Mesendoderm (in vitro differentiated cells): Measurements from ENCODE around the gene CHRND.

Experiments
- DNase-seq: peaks from one replicate; pipeline ENCODE4 v3.0.0; 2013
- H2AK5ac ChIP-seq: 2 replicates; pipeline ENCODE4 v1.6.1; 2013; ENCODE audit warnings: low read length, inconsistent platforms
- H2BK120ac ChIP-seq: 2 replicates; pipeline ENCODE4 v1.6.1; 2013; ENCODE audit warnings: low read depth, mild to moderate bottlenecking, low read length, moderate library complexity, mixed read lengths
- H2BK15ac ChIP-seq: replicated peaks from 2 replicates; pipeline ENCODE4 v1.6.1; 2013; ENCODE audit warnings: low read depth, mild to moderate bottlenecking, moderate library complexity
- H2BK5ac ChIP-seq: 2 replicates; pipeline ENCODE4 v1.6.1; 2013; ENCODE audit warnings: low read length, inconsistent platforms
- H3K18ac ChIP-seq: 2 replicates; pipeline ENCODE4 v1.6.1; 2013; ENCODE audit warnings: mild to moderate bottlenecking, low read length, mixed read lengths
- H3K23ac ChIP-seq: one replicate; pipeline ENCODE4 v1.6.1; 2013; ENCODE audit warnings: low read length
- H3K27ac ChIP-seq: 2 replicates; pipeline ENCODE4 v1.5.1; 2013; ENCODE audit warnings: low read depth, mild to moderate bottlenecking, inconsistent platforms, low read length, moderate library complexity
- H3K27me3 ChIP-seq: 2 replicates; pipeline ENCODE4 v1.6.1; 2013; ENCODE audit warnings: low read length, control low read depth, mild to moderate bottlenecking, inconsistent platforms; ENCODE audit not compliant: insufficient read depth, poor library complexity
- H3K36me3 ChIP-seq: 2 replicates; pipeline ENCODE4 v1.6.1; 2013; ENCODE audit warnings: low read length, inconsistent platforms; ENCODE audit not compliant: control insufficient read depth, insufficient read depth
- H3K4ac ChIP-seq: one replicate; pipeline ENCODE4 v1.6.1; 2013; ENCODE audit warnings: low read depth, mild to moderate bottlenecking, low read length, moderate library complexity
- H3K4me1 ChIP-seq: 2 replicates; pipeline ENCODE4 v1.6.1; 2013; ENCODE audit warnings: low read depth, low read length, inconsistent platforms; ENCODE audit not compliant: control insufficient read depth
- H3K4me2 ChIP-seq: 2 replicates; pipeline ENCODE4 v1.6.1; 2013; ENCODE audit warnings: low read length
- H3K4me3 ChIP-seq: 2 replicates; pipeline ENCODE4 v1.5.1; 2013; ENCODE audit warnings: mild to moderate bottlenecking, low read length
- H3K56ac ChIP-seq: one replicate; pipeline ENCODE4 v1.6.1; 2013; ENCODE audit warnings: low read length
- H3K79me1 ChIP-seq: 2 replicates; pipeline ENCODE4 v1.6.1; 2013; ENCODE audit warnings: low read length, inconsistent platforms
- H3K79me2 ChIP-seq: 2 replicates; pipeline ENCODE4 v1.6.1; 2013; ENCODE audit warnings: mild to moderate bottlenecking, low read length; ENCODE audit not compliant: control insufficient read depth, insufficient read depth
- H3K9ac ChIP-seq: 2 replicates; pipeline ENCODE4 v1.6.1; 2013; ENCODE audit warnings: low read length, inconsistent platforms
- H4K5ac ChIP-seq: one replicate; pipeline ENCODE4 v1.6.1; 2013; ENCODE audit warnings: low read length
- H4K8ac ChIP-seq: one replicate; pipeline ENCODE4 v1.6.1; 2013; ENCODE audit warnings: low read depth, mild to moderate bottlenecking, control low read depth, low read length, moderate library complexity
- WGBS: extraction: QIAGEN DNeasy Blood & Tissue Kit; methylation state at CpG from one replicate; pipeline ENCODE4 v1.1.7; 2013; ENCODE audit warnings: low lambda C conversion rate, missing lambda C conversion rate; ENCODE audit not compliant: insufficient coverage; ENCODE audit errors: extremely low coverage; 5-methylcytosine and 5-hydroxymethylcytosine counted together

Gene CHRND

DNA sequence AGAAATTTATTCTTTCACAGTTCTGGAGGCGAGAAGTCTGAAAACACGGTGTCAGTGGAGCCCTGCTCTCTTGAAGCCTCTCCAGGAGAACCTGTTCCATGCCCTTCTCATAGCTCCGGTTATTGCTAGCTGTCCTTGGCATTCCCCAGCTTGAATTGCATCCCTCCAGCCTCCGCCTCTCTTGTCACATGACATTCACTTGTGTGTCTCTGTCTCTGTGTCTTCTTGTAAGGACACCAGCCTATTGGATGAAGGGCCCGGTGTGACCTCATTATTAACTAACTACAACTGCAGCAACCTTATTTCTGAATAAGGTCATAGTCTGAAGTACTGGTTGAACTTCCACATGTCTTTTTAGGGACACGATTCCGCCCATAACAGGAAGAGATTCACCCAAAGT, 10.3 kb upstream of the CHRND start:
- Histone ChIP-seq H4K5ac (no peak overlapping the region), H2BK5ac (no peak overlapping the region), H4K8ac (no peak overlapping the region), H3K4ac (no peak overlapping the region), H3K27me3 (no peaks in the 10 kb centered on the region), H3K79me1 (no peaks in the 10 kb centered on the region), H3K56ac (no peak overlapping the region), H3K9ac (no peak overlapping the region), H3K27ac (no peak overlapping the region), H2BK120ac (no peak overlapping the region), H3K36me3 (no peaks in the 10 kb centered on the region), H3K4me2 (no peak overlapping the region), H3K4me3 (no peak overlapping the region), H3K23ac (no peak overlapping the region), H3K4me1 (no peaks in the 10 kb centered on the region), H2BK15ac (no peak overlapping the region), H2AK5ac (no peak overlapping the region), H3K79me2 (no peaks in the 10 kb centered on the region), H3K18ac (no peak overlapping the region)
- WGBS = no CpG with 5 or more reads among the region's 7 CpGs
- no peak for DNase-seq

DNA sequence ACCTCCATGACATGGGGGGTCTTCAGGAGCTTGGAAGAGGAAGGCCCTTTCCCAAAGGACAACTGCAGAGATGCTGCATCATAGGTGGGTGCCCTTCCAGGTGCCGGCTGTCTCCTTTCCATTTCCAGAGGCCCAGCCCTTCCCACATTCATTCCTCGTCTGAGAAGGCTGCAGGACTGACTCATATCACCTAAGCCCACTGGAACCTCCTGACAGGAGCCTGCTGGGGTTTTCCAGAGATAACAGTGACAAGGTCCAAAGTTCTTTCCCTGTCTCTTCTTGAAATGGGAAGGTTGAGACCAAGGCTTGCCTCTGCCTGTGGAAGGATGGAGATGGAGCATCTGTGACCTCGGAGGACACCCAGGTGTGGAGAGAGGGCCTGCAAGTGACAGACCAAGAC, 9.4 kb upstream of the CHRND start:
- no peak overlapping the region for H3K23ac ChIP-seq
- no peaks in the 10 kb centered on the region for H3K4me1 ChIP-seq
- H4K5ac ChIP-seq = no peak overlapping the region
- no peaks in the 10 kb centered on the region for H3K36me3 ChIP-seq
- WGBS = no CpG with 5 or more reads among the region's 3 CpGs
- no peak overlapping the region for H3K9ac ChIP-seq
- H2BK120ac ChIP-seq = no peak overlapping the region
- no peak overlapping the region for H3K18ac ChIP-seq
- no peaks in the 10 kb centered on the region for H3K27me3 ChIP-seq
- no peak overlapping the region for H2BK15ac ChIP-seq
- no peak overlapping the region for H4K8ac ChIP-seq
- no peak overlapping the region for H3K4me2 ChIP-seq
- no peaks in the 10 kb centered on the region for H3K79me1 ChIP-seq
- H2AK5ac ChIP-seq = no peak overlapping the region
- no peak overlapping the region for H3K27ac ChIP-seq
- DNase-seq = no peak
- no peak overlapping the region for H3K56ac ChIP-seq
- H2BK5ac ChIP-seq = no peak overlapping the region
- H3K4ac ChIP-seq = no peak overlapping the region
- no peaks in the 10 kb centered on the region for H3K79me2 ChIP-seq
- H3K4me3 ChIP-seq = no peak overlapping the region

DNA sequence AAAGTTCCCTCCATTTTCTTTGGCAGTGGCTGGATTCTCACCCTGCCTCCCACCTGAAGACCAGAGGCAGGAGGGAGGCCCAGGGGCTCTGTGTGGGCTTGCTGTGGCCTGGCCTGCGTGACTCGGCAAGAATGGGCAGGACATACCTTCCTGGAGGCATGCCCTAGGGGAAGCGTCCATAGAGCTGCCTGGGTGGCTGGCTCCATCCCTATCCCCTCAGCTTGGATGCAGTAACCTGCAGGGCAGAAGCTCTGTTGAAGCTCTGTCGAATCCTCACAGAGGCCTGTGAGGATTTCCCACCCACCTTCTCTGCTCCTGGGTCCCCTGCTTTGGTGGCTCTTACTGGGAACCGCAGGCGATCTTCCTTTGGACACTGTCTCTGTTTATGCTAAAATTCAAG, 7.1 kb upstream of the CHRND start:
- Histone ChIP-seq H3K79me1 (no peaks in the 10 kb centered on the region), H3K23ac (no peak overlapping the region), H3K4ac (no peak overlapping the region), H2BK120ac (no peak overlapping the region), H2BK15ac (no peak overlapping the region), H3K18ac (no peak overlapping the region), H3K4me3 (no peak overlapping the region), H2BK5ac (no peak overlapping the region), H4K5ac (no peak overlapping the region), H3K27ac (no peak overlapping the region), H2AK5ac (no peak overlapping the region), H3K79me2 (no peaks in the 10 kb centered on the region), H3K9ac (no peak overlapping the region), H3K4me1 (no peaks in the 10 kb centered on the region), H3K4me2 (no peak overlapping the region), H3K56ac (no peak overlapping the region), H4K8ac (no peak overlapping the region), H3K36me3 (no peaks in the 10 kb centered on the region), H3K27me3 (peaks cover 16% of the 10 kb centered on the region)
- DNase-seq = peak; percentile 44
- no CpG with 5 or more reads among the region's 6 CpGs for WGBS

DNA sequence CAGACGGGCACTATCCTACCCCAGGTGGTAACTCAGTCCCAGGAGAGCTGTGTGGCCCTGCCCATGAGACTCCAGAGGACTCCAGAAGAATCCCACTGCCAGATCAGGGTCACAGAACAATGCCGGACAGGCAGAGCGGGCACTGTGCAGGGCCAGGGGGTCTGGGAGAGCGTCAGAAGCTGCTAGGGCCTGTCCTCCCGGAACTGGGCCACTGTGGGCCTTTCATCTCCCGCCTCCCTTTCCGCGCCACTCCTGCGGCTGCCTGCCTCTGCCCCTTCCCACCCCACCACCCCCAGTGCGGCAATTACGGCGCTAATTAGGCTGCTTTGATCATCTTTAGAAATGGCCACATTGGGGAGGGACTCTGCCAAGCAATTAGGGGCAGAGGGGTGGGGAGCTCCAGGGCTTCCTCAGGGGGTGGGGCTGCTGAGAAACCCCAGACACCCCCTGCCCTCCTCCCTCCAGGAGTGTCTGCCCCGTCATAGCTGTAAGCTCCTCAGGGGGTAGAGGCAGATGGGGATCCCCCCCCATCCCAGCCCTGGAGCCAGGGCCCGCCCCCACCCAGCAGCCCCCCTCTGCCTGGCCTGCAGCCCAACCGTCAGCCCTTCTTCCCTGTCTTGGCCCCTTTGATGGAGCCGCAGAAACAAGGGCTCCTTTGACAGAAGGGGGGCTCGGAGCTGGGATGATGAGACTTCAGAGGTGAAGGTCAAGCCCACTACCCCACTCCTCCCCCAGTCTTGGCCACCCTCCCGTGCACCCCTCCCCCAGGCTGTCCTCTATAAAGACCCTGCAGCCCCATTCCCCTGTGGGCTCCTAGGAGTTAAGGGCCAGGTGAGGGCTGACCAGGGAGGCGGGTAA, 6.2 kb upstream of the CHRND start, which contains the start of gene PRSS56:
PRSS56 (plus strand) TSS at position 808 of the 858 bp plus-strand sequence. CDS start 211 bp downstream, outside the sequence.
- no CpG with 5 or more reads among the region's 19 CpGs for WGBS
- H3K27me3 ChIP-seq = peaks cover 17% of the 10 kb centered on the region
- no peak within 1 kb of the TSS for H2BK5ac ChIP-seq

DNA sequence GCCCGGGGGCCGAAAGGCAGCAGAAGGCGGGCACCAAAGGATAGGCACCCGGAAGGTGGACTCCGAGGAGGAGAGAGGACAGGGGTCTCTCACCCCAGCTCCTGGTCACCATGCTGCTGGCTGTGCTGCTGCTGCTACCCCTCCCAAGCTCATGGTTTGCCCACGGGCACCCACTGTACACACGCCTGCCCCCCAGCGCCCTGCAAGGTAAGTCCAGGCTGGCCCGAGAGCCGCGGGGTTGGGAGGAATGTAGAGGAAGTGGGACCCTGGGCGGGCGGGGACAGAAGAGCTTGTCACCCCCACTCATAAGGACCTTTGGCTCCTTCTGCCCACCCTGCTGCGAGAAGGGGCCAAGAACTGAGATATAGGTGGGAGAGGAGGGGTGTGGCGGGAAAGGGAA, 5.5 kb upstream of the CHRND start:
- Histone ChIP-seq H4K5ac (no peak overlapping the region), H3K79me1 (no peaks in the 10 kb centered on the region), H2AK5ac (no peak overlapping the region), H3K36me3 (no peaks in the 10 kb centered on the region), H3K9ac (no peak overlapping the region), H2BK15ac (no peak overlapping the region), H3K27ac (no peak overlapping the region), H3K56ac (no peak overlapping the region), H3K27me3 (peaks cover 17% of the 10 kb centered on the region), H3K4me3 (no peak overlapping the region), H4K8ac (no peak overlapping the region), H3K79me2 (no peaks in the 10 kb centered on the region), H3K23ac (no peak overlapping the region), H3K4me1 (no peaks in the 10 kb centered on the region), H2BK120ac (no peak overlapping the region), H3K4ac (no peak overlapping the region), H2BK5ac (no peak overlapping the region), H3K18ac (no peak overlapping the region), H3K4me2 (no peak overlapping the region)
- DNase-seq = no peak
- no CpG with 5 or more reads among the region's 15 CpGs for WGBS

More for the DNA sequence above, 6.2 kb upstream of the CHRND start, which contains the start of gene PRSS56:
- Histone ChIP-seq H3K4me3 (no peak within 1 kb of the TSS), H3K23ac (no peak within 1 kb of the TSS), H2BK15ac (no peak within 1 kb of the TSS), H2AK5ac (no peak within 1 kb of the TSS), H4K5ac (no peak within 1 kb of the TSS), H3K4me2 (no peak within 1 kb of the TSS), H3K27ac (no peak within 1 kb of the TSS), H3K4ac (no peak within 1 kb of the TSS), H2BK120ac (no peak within 1 kb of the TSS), H3K79me1 (no peaks in the 10 kb centered on the region), H3K4me1 (no peaks in the 10 kb centered on the region), H3K79me2 (no peaks in the 10 kb centered on the region), H3K36me3 (no peaks in the 10 kb centered on the region), H3K9ac (no peak within 1 kb of the TSS), H3K18ac (no peak within 1 kb of the TSS), H3K56ac (no peak within 1 kb of the TSS), H4K8ac (no peak within 1 kb of the TSS)
- no peak for DNase-seq
